AG10803 (cell line): ENCODE results near the gene LRP1-AS.

Source experiments
- DNase-seq: peaks from one replicate; pipeline ENCODE4 v3.0.0; 2010; ENCODE audit warnings: low read depth
- H3K4me3 ChIP-seq: 2 replicates; pipeline ENCODE4 v1.5.1; 2011; ENCODE audit warnings: mild to moderate bottlenecking, low read length, control low read depth
- CTCF ChIP-seq: conservative IDR thresholded peaks from 2 replicates; pipeline ENCODE4 v1.5.1; 2011; ENCODE audit warnings: mild to moderate bottlenecking, low read length, control low read depth, inconsistent platforms

The LRP1-AS gene

GRCh38 chr12:57185906-57186508, 38.6 kb upstream of the LRP1-AS start:
- no peak for TF ChIP-seq CTCF
- no peak for DNase-seq

GRCh38 chr12:57185403-57185802, 38.0 kb upstream of the LRP1-AS start:
- TF ChIP-seq CTCF, result no peak
- DNase-seq, result no peak

More at GRCh38 chr12:57185906-57186508, 38.6 kb upstream of the LRP1-AS start:
- no peak overlapping the region for H3K4me3 ChIP-seq

GRCh38 chr12:57183939-57184725, 36.7 kb upstream of the LRP1-AS start:
- no peak for TF ChIP-seq CTCF
- DNase-seq, result no peak
- no peak overlapping the region for H3K4me3 ChIP-seq

More at GRCh38 chr12:57185403-57185802, 38.0 kb upstream of the LRP1-AS start:
- H3K4me3 ChIP-seq, result no peak overlapping the region

- no peak overlapping the region for H3K4me3 ChIP-seq
- TF ChIP-seq CTCF, result peak; percentile 78
- DNase-seq, result peak; percentile 61
Observed at GRCh38 chr12:57182918-57183575, 35.6 kb upstream of the LRP1-AS start.

GRCh38 chr12:57181561-57182155, 34.2 kb upstream of the LRP1-AS start:
- no peak overlapping the region for H3K4me3 ChIP-seq
- no peak for TF ChIP-seq CTCF
- DNase-seq, result peak; percentile 94

GRCh38 chr12:57181072-57181471, 33.7 kb upstream of the LRP1-AS start:
- no peak for TF ChIP-seq CTCF
- DNase-seq, result no peak
- no peak overlapping the region for H3K4me3 ChIP-seq
